Fibroblast of lung (primary cell): ENCODE measurements around the gene RAI1. TPM values are rescaled to one million over a fixed set of nuclear protein-coding genes. Genes with fewer than 3 reads are reported as not detected.

Source experiments
- DNase-seq, 2 donors: peaks; one replicate each; pipeline versions ENCODE4 v3.0.0 to v3.0.0-alpha.2; 2010; ENCODE audit warnings: low read depth in 2 of 2
- H2AFZ ChIP-seq: 2 replicates; pipeline ENCODE4 v1.5.1; 2012; ENCODE audit warnings: low read length, control low read depth, inconsistent platforms
- H3K27ac ChIP-seq: 2 replicates; pipeline ENCODE4 v1.5.1; 2011; ENCODE audit warnings: low read length, control low read depth; ENCODE audit not compliant: insufficient read depth
- H3K27me3 ChIP-seq: 2 replicates; pipeline ENCODE4 v1.5.1; 2011; ENCODE audit warnings: mild to moderate bottlenecking, low read length; ENCODE audit not compliant: control insufficient read depth, insufficient read depth
- H3K36me3 ChIP-seq: 2 replicates; pipeline ENCODE4 v1.5.1; 2011; ENCODE audit warnings: low read length; ENCODE audit not compliant: control insufficient read depth, insufficient read depth
- H3K4me1 ChIP-seq: 2 replicates; pipeline ENCODE4 v1.5.1; 2011; ENCODE audit warnings: low read length; ENCODE audit not compliant: control insufficient read depth, insufficient read depth; ENCODE audit errors: extremely low read depth
- H3K4me2 ChIP-seq: 2 replicates; pipeline ENCODE4 v1.5.1; 2011; ENCODE audit warnings: low read length, control low read depth; ENCODE audit not compliant: insufficient read depth; ENCODE audit errors: extremely low read depth
- H3K4me3 ChIP-seq, 4 experiments: fragments of 200-600 bp in 1 of 4; sonication (generic) in 1 of 4; replicated peaks in 1 of 4; 2 replicates each; pipeline ENCODE4 v1.5.1; 2011 to 2016; ENCODE audit warnings: low read length in 4 of 4, low read depth in 3 of 4, mild to moderate bottlenecking in 3 of 4, control low read depth in 2 of 4, inconsistent platforms in 1 of 4, mixed read lengths in 1 of 4; ENCODE audit not compliant: insufficient read depth in 1 of 4; ENCODE audit errors: control extremely low read depth in 1 of 4
- H3K79me2 ChIP-seq: 2 replicates; pipeline ENCODE4 v1.5.1; 2012; ENCODE audit warnings: mild to moderate bottlenecking, low read length, inconsistent platforms; ENCODE audit not compliant: control insufficient read depth, insufficient read depth
- H3K9ac ChIP-seq: 2 replicates; pipeline ENCODE4 v1.5.1; 2011; ENCODE audit warnings: mild to moderate bottlenecking, low read length, control low read depth; ENCODE audit not compliant: insufficient read depth
- H3K9me3 ChIP-seq: 2 replicates; pipeline ENCODE4 v1.5.1; 2012; ENCODE audit warnings: low read depth, low read length; ENCODE audit not compliant: control insufficient read depth, insufficient read depth
- H4K20me1 ChIP-seq: 2 replicates; pipeline ENCODE4 v1.5.1; 2011; ENCODE audit warnings: low read length; ENCODE audit not compliant: control insufficient read depth, insufficient read depth; ENCODE audit errors: extremely low read depth
- CTCF ChIP-seq, 2 donors: IDR thresholded peaks in 1 of 2; conservative IDR thresholded peaks in 1 of 2; 1 replicate in 1 of 2; 2 replicates in 1 of 2; pipeline ENCODE4 v1.5.1; 2011 to 2012; ENCODE audit warnings: low read length in 2 of 2, control low read depth in 1 of 2, inconsistent platforms in 1 of 2, low read depth in 1 of 2, mild to moderate bottlenecking in 1 of 2
- EZH2 ChIP-seq: IDR thresholded peaks from 2 replicates; pipeline ENCODE4 v1.5.1; 2012; ENCODE audit warnings: low read length, control low read depth, mild to moderate bottlenecking; ENCODE audit errors: missing control alignments
- polyA plus RNA-seq, 2 donors: library from polyadenylated mRNA; depleted of rRNA in 1 of 2; stranded (reverse) in 1 of 2; unstranded in 1 of 2; fragments of >200 nt; gene quantifications; 2 replicates each; pipeline ENCODE4 v1.2.1, GENCODE V29; 2011 to 2012; ENCODE audit warnings: missing spikeins in 1 of 2
- total RNA-seq: library from RNA; depleted of rRNA; stranded (reverse); fragments of >200 nt; gene quantifications from 2 replicates; pipeline ENCODE4 v1.2.1, GENCODE V29; 2014

The RAI1 gene
- total and polyA plus RNA-seq, 2 donors (not counting 1 experiment from before 2014, with no cell fraction given): 2.1 to 6.6 TPM

DNA sequence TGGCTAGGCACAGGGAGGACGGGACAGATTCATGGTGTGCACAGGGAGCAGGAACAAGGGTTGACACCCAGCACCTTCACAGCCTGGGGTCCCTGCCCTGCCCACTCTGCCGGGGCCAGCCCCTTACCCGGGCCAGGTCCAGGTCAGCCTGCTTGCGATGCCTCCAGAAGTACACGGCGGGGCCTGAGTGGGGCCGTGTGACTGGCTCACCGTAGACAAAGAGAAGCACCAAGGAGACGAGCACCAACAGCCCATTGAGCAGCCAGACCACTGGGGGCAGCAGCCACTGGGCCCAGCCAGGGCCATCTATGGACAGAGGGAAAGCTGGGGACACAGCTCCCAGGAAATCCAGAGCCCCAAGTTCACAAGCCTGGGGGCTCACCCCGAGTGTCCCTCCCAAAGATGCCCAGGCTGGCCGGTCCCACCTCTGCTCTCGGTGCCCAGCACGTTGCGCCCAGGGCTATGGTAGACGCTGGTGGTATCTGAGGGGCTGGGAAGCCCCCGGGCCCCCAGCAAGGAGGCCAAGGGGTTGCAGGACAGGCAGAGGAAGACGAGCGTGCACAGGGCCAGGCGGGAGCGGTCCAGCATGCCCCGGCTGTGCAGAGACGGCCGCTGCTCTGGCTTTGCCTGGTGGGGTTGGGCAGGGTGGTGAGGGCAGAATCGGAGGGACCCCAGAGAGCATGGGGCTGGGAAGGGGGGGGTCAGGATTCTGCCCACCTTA lies 135.7 kb downstream of the RAI1 start:
- Histone ChIP-seq H3K36me3 (peaks cover 51% of the 10 kb centered on the region), H3K4me3 (no peak overlapping the region), H3K79me2 (peaks cover 23% of the 10 kb centered on the region), H3K4me2 (no peak overlapping the region), H3K27ac (no peak overlapping the region), H2AFZ (no peak overlapping the region), H3K9me3 (no peaks in the 10 kb centered on the region), H4K20me1 (no peaks in the 10 kb centered on the region), H3K9ac (no peak overlapping the region), H3K27me3 (no peaks in the 10 kb centered on the region), H3K4me1 (peaks cover 30% of the 10 kb centered on the region)
- DNase-seq: no peak
- TF ChIP-seq EZH2 (no peak), CTCF (conservative IDR thresholded peaks at IDR 0.05 in 1 of 2, IDR thresholded peaks at IDR 0.05 in 1 of 2; ENCODE audit: low read depth in 1 of 2, low read length in 2 of 2) (no peak)

DNA sequence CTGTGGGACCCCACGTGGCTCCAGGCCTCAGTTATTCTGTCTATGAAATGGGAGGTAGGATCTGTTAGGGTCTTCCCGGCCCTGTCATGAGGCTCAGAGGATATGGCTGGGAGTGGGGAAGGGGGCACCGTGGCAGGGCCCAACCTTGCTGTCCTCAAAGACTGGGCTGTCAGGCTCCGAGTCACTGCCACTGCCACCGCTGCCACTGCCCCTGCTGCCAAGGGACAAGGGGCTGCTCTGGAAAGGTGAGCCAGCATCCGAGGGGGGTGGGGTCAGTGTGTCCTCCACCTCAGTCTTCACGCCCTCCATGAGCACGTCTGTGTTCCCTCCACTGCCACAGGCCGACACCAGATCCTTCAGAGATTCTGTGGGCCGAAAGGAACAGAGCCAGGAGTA lies 136.3 kb downstream of the RAI1 start:
- Histone ChIP-seq H3K9me3 (no peaks in the 10 kb centered on the region), H3K36me3 (peaks cover 48% of the 10 kb centered on the region)

DNA sequence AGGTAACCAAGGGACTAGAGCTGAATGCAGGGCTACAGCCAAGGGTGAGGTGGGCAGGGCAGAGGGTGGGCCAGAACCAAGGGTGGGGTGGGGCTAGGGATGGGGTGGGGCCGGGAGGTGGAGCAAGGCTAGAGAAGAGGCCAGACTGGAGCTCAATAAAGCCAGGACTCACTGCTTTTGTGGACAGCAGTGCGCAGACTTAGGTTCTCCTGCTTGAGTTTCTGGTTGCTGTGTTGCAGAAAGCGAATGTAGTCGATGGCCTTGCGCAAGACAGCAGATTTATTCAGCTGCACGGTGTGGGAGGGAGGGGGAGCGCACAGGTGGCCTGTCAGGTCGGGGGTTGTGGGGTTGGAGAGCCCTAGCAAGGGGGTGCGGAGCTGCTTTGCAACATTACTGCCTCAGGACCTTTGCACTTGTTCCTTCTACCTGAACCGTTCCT lies 136.8 kb downstream of the RAI1 start:
- TF ChIP-seq EZH2 (no peak), CTCF (conservative IDR thresholded peaks at IDR 0.05 in 1 of 2, IDR thresholded peaks at IDR 0.05 in 1 of 2; ENCODE audit: low read depth in 1 of 2, low read length in 2 of 2) (no peak)
- Histone ChIP-seq H2AFZ (no peak overlapping the region), H4K20me1 (no peaks in the 10 kb centered on the region), H3K27ac (no peak overlapping the region), H3K9ac (no peak overlapping the region), H3K27me3 (no peaks in the 10 kb centered on the region), H3K9me3 (no peaks in the 10 kb centered on the region), H3K4me3 (no peak overlapping the region), H3K79me2 (peaks cover 33% of the 10 kb centered on the region), H3K4me2 (no peak overlapping the region), H3K4me1 (peaks cover 37% of the 10 kb centered on the region), H3K36me3 (peaks cover 42% of the 10 kb centered on the region)
- peak; percentile 36 to 49 for DNase-seq

More for the DNA sequence above, 136.3 kb downstream of the RAI1 start:
- no peaks in the 10 kb centered on the region for H4K20me1 ChIP-seq
- peaks cover 33% of the 10 kb centered on the region for H3K4me1 ChIP-seq
- TF ChIP-seq CTCF (conservative IDR thresholded peaks at IDR 0.05 in 1 of 2, IDR thresholded peaks at IDR 0.05 in 1 of 2; ENCODE audit: low read depth in 1 of 2, low read length in 2 of 2) (no peak), EZH2 (no peak)
- no peak overlapping the region for H3K4me2 ChIP-seq
- no peak overlapping the region for H2AFZ ChIP-seq
- no peaks in the 10 kb centered on the region for H3K27me3 ChIP-seq
- peaks cover 28% of the 10 kb centered on the region for H3K79me2 ChIP-seq
- no peak for DNase-seq
- no peak overlapping the region for H3K27ac ChIP-seq
- no peak overlapping the region for H3K4me3 ChIP-seq
- no peak overlapping the region for H3K9ac ChIP-seq
